Thyroid gland (tissue), 4 donors: ENCODE measurements around the gene MEGF10. TPM values are rescaled to one million over a fixed set of nuclear protein-coding genes. Genes with fewer than 3 reads are reported as not detected.

Source experiments
- DNase-seq, 2 donors: peaks; one replicate each; pipeline ENCODE4 v3.0.0-alpha.2; 2019
- H3K27ac ChIP-seq, 3 donors: fragments of 200-600 bp; sonication (generic); 1 replicate in 2 of 3; 2 replicates in 1 of 3; pipeline ENCODE4 v1.5.1; 2016 to 2019; ENCODE audit warnings: mild to moderate bottlenecking in 1 of 3, moderate library complexity in 1 of 3
- H3K27me3 ChIP-seq: fragments of 200-600 bp; sonication (generic); one replicate; pipeline ENCODE4 v1.5.1; 2019
- H3K36me3 ChIP-seq, 2 donors: fragments of 200-600 bp; sonication (generic); one replicate each; pipeline ENCODE4 v1.5.1; 2016 to 2019
- H3K4me1 ChIP-seq, 2 donors: fragments of 200-600 bp; sonication (generic); one replicate each; pipeline ENCODE4 v1.5.1; 2017 to 2019
- H3K4me3 ChIP-seq, 3 donors: fragments of 200-600 bp; sonication (generic); replicated peaks in 1 of 3; 1 replicate in 2 of 3; 2 replicates in 1 of 3; pipeline ENCODE4 v1.5.1; 2016; ENCODE audit warnings: mild to moderate bottlenecking in 1 of 3
- H3K9me3 ChIP-seq: fragments of 200-600 bp; sonication (generic); one replicate; pipeline ENCODE4 v1.5.1; 2017
- POLR2A ChIP-seq, 2 donors: fragments of 450-650 bp; IDR thresholded peaks; one replicate each; pipeline ENCODE4 v1.6.1; 2017; ENCODE audit warnings: antibody characterized with exemption in 2 of 2, mild to moderate bottlenecking in 2 of 2, moderate library complexity in 1 of 2
- WGBS, 2 donors: methylation state at CpG; one replicate each; pipeline ENCODE4 v1.1.5; 2017; 5-methylcytosine and 5-hydroxymethylcytosine counted together
- intact Hi-C: fragments of 100-400 bp; cut with DNase I; formaldehyde crosslinking; loops from one replicate; pipeline ENCODE4 v1.15.1; 2023
- total RNA-seq, 4 donors: library from RNA; depleted of rRNA; stranded (reverse); fragments of >200 nt; gene quantifications; one replicate each; pipeline ENCODE4 v1.2.3, GENCODE V29; 2016
- TF ChIP-seq, protein P1 (sequence below), 6 experiments: fragments of 200-600 bp in 3 of 6; fragments of 450-650 bp in 3 of 6; sonication (generic) in 3 of 6; IDR thresholded peaks; one replicate each; pipeline ENCODE4 v1.5.1; 2016 to 2019; ENCODE audit warnings: antibody characterized with exemption in 6 of 6, mild to moderate bottlenecking in 2 of 6, inconsistent platforms in 1 of 6, moderate library complexity in 1 of 6

MEGF10 gene
- total RNA-seq, 4 donors from 2014 or later, result under 0.01 to 2.3 (median 0.42) TPM; not detected in 1

DNA sequence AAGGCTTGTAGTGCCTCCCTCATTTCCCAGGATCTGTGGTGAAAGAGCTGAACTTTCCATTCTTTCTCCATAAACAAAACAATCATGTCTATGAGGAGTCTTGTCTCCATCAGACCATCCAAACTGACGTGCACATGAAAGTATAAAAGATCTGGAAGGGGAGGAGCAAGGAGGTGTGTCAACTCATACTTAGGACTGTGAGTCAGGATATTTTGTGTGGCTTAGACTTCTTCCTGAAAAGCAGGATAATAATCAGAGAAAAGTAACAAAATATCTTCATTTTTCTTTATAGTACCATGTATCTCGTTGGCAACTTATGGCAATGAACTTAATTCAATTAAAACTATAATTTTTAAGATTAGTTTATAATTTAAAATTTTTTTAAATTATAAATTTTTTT is 130.9 kb downstream of the MEGF10 start:
- Histone ChIP-seq H3K27ac (no peak overlapping the region), H3K36me3 (no peaks in the 10 kb centered on the region), H3K4me3 (no peak overlapping the region), H3K4me1 (no peaks in the 10 kb centered on the region), H3K9me3 (no peaks in the 10 kb centered on the region), H3K27me3 (no peaks in the 10 kb centered on the region)
- intact Hi-C loops, result no loop called here
- no peak for TF ChIP-seq POLR2A (IDR thresholded peaks at IDR 0.05)
- TF ChIP-seq, protein P1, sequence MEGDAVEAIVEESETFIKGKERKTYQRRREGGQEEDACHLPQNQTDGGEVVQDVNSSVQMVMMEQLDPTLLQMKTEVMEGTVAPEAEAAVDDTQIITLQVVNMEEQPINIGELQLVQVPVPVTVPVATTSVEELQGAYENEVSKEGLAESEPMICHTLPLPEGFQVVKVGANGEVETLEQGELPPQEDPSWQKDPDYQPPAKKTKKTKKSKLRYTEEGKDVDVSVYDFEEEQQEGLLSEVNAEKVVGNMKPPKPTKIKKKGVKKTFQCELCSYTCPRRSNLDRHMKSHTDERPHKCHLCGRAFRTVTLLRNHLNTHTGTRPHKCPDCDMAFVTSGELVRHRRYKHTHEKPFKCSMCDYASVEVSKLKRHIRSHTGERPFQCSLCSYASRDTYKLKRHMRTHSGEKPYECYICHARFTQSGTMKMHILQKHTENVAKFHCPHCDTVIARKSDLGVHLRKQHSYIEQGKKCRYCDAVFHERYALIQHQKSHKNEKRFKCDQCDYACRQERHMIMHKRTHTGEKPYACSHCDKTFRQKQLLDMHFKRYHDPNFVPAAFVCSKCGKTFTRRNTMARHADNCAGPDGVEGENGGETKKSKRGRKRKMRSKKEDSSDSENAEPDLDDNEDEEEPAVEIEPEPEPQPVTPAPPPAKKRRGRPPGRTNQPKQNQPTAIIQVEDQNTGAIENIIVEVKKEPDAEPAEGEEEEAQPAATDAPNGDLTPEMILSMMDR (IDR thresholded peaks at IDR 0.05), result no peak
- 92% methylated on average over 2 of the region's 2 CpGs for WGBS, 2 donors
- DNase-seq, result no peak

DNA sequence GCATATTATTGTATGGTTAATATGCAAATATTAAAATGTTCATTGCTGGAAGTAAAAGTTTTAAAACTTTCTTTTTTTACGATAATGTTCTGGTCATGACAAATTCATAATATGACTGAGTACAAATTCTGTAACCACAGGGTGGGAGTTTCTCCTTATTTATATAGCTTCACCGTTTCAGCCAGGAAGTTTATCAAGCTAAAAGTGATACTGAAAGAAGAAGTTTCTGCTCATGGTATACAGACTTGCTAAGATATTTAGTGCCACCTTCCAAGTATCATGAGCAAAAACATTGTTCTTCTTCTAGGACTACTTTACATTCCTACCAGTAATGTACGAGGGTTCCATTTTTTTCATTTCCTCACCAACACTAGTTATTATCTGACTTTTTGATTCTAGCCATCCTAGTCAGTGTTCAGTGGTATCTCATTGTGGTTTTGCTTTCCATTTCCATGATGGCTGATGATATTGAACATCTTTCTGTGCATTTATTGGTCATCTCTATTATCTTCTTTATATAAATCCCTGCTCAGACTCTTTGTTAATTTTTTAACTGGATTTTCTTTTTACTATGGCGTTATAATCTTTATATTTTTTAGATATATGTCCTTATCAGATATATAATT is 132.7 kb downstream of the MEGF10 start:
- no peak for DNase-seq
- H3K27ac ChIP-seq, result no peak overlapping the region
- TF ChIP-seq, protein P1 (IDR thresholded peaks at IDR 0.05), result no peak
- no peak for TF ChIP-seq POLR2A (IDR thresholded peaks at IDR 0.05)
- no peak overlapping the region for H3K4me3 ChIP-seq
- no peaks in the 10 kb centered on the region for H3K36me3 ChIP-seq
- no peaks in the 10 kb centered on the region for H3K4me1 ChIP-seq
- 87 to 88% methylated on average over 4 of the region's 4 CpGs for WGBS, 2 donors
- H3K9me3 ChIP-seq, result no peaks in the 10 kb centered on the region
- H3K27me3 ChIP-seq, result no peaks in the 10 kb centered on the region
- intact Hi-C loops, result no loop called here

DNA sequence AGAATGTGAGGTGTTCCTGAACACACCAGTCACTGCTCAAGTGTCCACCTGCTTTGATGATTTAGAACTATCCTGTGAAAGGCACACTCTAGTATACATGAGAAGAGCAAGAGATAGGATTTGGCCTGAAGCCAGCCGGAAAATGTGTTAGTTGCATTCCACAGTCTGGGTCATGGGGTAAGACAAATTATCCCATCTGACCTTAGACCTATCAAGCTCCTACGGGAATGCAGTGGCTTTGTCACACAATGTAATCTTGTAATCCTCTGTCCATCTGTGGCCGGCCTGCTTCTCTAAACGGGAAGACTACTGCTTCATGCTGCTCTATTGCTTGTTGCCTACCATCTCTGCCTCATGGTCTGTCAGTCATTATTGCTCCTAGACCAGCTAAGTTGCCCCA is 134.4 kb downstream of the MEGF10 start:
- intact Hi-C loops, result no loop called here
- WGBS, 2 donors, result 43 to 44% methylated on average over 4 of the region's 4 CpGs
- TF ChIP-seq, protein P1 (IDR thresholded peaks at IDR 0.05), result no peak
- TF ChIP-seq POLR2A (IDR thresholded peaks at IDR 0.05), result no peak
- no peak for DNase-seq
- Histone ChIP-seq H3K36me3 (no peaks in the 10 kb centered on the region), H3K9me3 (no peaks in the 10 kb centered on the region), H3K27ac (no peak overlapping the region), H3K4me1 (no peaks in the 10 kb centered on the region), H3K27me3 (no peaks in the 10 kb centered on the region), H3K4me3 (no peak overlapping the region)

DNA sequence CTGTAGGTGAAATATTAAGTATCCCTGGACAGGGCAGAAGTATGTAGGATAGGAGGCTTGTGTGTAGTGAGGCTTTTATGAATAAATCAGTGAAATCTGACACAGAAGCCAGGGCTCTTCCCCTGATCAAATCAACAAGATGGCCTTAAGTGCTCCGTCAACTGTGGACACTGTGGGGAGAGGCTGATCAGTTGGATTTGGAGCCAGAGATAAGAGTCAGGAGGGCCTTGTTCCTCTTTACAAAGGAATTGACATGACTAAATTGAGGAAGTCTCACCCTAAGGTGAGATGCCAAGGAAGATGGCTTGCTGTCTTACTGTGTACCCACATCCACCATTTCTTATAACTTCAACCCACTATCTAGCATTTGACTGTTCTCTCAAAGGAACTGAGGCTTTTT is 135.3 kb downstream of the MEGF10 start:
- no peak for DNase-seq
- Histone ChIP-seq H3K9me3 (no peaks in the 10 kb centered on the region), H3K36me3 (no peaks in the 10 kb centered on the region), H3K27me3 (no peaks in the 10 kb centered on the region), H3K4me1 (no peaks in the 10 kb centered on the region), H3K4me3 (no peak overlapping the region), H3K27ac (no peak overlapping the region)
- 87 to 92% methylated on average over 1 of the region's 1 CpG for WGBS, 2 donors
- TF ChIP-seq POLR2A (IDR thresholded peaks at IDR 0.05), result no peak
- TF ChIP-seq, protein P1 (IDR thresholded peaks at IDR 0.05), result no peak
- intact Hi-C loops, result no loop called here

DNA sequence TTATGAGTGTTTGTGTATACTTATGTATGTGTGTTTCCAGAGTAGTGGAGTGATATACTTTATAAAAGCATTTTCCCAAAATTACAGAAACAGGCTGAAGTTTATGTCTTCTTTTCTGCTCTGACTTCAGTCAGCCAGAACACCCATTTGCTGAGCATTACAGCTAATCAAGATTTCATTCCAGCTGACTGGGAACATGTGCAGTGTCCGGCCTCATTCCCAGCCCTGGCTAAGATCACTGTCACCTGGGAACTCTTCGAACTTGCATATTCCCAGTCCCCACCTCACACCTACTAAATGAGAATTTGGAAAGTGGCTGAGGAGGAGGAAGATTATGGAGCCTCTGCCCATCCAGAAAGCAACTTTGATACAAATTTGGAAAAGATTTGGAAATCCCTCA is 136.1 kb downstream of the MEGF10 start:
- intact Hi-C loops, result no loop called here
- no peak for DNase-seq
- H3K27me3 ChIP-seq, result no peaks in the 10 kb centered on the region
- H3K36me3 ChIP-seq, result no peaks in the 10 kb centered on the region
- TF ChIP-seq, protein P1 (IDR thresholded peaks at IDR 0.05), result no peak
- TF ChIP-seq POLR2A (IDR thresholded peaks at IDR 0.05), result no peak
- no peak overlapping the region for H3K4me3 ChIP-seq
- no peaks in the 10 kb centered on the region for H3K4me1 ChIP-seq
- H3K27ac ChIP-seq, result no peak overlapping the region
- H3K9me3 ChIP-seq, result no peaks in the 10 kb centered on the region
- 86 to 88% methylated on average over 2 of the region's 2 CpGs for WGBS, 2 donors
